Measurements from ENCODE around the gene MAPKAPK2. TPM values are rescaled to one million over a fixed set of nuclear protein-coding genes. Genes with fewer than 3 reads are reported as not detected.

MAPKAPK2 gene
- total RNA-seq, 2 experiments from 2014 or later, result 14.5 to 39.9 TPM

DNA sequence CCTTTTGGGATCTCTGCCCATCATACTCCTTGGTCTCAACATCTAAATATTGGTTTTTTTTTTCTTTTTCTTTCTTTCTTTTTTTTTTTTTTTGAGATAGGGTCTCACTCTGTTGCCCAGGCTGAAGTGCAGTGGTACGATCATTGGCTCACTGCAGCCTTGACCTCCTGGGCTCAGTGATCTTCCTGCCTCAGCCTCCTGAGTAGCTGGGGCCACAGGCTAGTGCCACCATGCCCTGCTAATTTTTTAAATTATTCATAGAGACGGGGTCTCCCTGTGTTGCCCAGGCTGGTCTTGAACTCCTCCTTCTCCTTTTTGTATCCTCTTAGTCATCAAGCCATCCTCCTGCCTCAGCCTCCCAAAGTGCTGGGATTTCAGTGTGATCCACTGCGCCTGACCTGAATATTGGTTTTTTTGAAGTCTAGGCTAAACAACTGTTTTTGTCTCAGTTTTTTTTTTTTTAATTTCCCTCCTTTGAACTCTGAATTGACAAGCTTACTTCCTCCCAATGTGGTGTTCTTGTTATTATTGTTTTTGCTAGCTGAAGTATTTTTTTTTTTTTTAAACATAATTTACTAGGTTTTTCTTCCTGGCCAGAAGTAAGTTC is 30.9 kb downstream of the MAPKAPK2 start:
- ChIA-PET CTCF (ENCODE audit: unreplicated experiment) (interaction anchor here (0.5 kb wide), 1 partner anchor 49 kb away, joined by 6 read pairs; no protein-coding TSS in a partner anchor), POLR2A (interaction anchor here (0.6 to 1.3 kb wide), 8 partner anchors 14 to 943 kb away, joined by 3 to 5 read pairs (median 4); partner anchors contain the start of gene EIF2D)
- Histone ChIP-seq H3K4me1 (ENCODE audit: insufficient read depth, low read length, poor library complexity, severe bottlenecking) (peaks cover 52% of the 10 kb centered on the region), H3K9me2 (ENCODE audit: insufficient read depth, low read length) (no peaks in the 10 kb centered on the region), H3K4me2 (ENCODE audit: low read length) (peak overlapping the region; percentile 57), H3K27ac (ENCODE audit: low read depth, low read length, poor library complexity, severe bottlenecking) (no peak overlapping the region), H3K79me2 (ENCODE audit: insufficient read depth, low read depth, low read length) (no peaks in the 10 kb centered on the region), H3K36me3 (ENCODE audit: insufficient read depth, low read length) (no peaks in the 10 kb centered on the region), H3K4me3 (ENCODE audit: low read depth, low read length, poor library complexity, severe bottlenecking) (no peak overlapping the region), H2AFZ (ENCODE audit: low read length) (peak overlapping the region; percentile 44; the same call in 1 of the 2 replicates), H3K9me3 (ENCODE audit: low read length) (no peaks in the 10 kb centered on the region), H4K20me1 (ENCODE audit: insufficient read depth, low read length) (no peaks in the 10 kb centered on the region)
- no peak for DNase-seq (ENCODE audit: low spot score)
- TF ChIP-seq, protein P1, sequence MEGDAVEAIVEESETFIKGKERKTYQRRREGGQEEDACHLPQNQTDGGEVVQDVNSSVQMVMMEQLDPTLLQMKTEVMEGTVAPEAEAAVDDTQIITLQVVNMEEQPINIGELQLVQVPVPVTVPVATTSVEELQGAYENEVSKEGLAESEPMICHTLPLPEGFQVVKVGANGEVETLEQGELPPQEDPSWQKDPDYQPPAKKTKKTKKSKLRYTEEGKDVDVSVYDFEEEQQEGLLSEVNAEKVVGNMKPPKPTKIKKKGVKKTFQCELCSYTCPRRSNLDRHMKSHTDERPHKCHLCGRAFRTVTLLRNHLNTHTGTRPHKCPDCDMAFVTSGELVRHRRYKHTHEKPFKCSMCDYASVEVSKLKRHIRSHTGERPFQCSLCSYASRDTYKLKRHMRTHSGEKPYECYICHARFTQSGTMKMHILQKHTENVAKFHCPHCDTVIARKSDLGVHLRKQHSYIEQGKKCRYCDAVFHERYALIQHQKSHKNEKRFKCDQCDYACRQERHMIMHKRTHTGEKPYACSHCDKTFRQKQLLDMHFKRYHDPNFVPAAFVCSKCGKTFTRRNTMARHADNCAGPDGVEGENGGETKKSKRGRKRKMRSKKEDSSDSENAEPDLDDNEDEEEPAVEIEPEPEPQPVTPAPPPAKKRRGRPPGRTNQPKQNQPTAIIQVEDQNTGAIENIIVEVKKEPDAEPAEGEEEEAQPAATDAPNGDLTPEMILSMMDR (conservative IDR thresholded peaks at IDR 0.05; ENCODE audit: low read length), result no peak
- no peak for TF ChIP-seq EZH2phosphoT487 (IDR thresholded peaks at IDR 0.05; ENCODE audit: borderline replicate concordance, low read depth, low read length)
- intact Hi-C loops (cut with micrococcal nuclease; ENCODE audit: unreplicated experiment), result no loop called here
- BruUV-seq (replicated peaks), result no TSS peak

DNA sequence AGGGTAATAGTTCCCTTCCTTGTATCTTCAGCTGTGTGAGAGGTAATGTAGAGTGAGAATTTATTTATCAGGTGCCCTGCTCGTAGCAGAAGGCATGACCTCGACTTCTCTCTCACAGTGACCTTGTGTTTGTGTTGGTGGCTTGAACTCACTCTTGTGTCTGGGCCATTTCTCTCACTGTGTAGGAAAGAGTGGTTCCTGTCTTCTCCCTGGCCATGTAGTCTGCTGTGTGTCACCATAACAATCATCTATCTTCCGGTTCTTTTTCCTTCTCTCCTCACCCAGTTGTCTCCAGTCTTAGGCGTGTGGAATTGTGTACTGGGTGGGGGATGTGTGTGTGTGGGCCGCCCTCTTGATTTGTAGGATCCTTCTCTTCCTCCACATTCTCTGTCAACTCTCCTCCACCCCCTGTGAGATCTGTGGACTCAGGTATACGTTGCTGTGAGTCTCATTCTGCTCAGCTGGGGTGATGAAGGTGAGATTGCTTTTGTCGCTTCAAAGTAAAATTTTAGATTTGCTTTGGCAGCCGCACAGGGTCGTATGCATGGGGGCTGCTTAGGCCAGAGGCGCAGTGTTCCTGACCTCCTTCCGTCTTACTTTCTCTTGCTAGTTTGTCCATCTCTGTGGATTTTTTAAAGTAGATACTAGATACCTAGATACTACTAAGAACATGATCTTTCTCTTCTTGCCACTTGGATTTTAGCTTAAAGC is 31.6 kb downstream of the MAPKAPK2 start:
- H3K9me3 ChIP-seq (ENCODE audit: low read length), result no peaks in the 10 kb centered on the region
- peak overlapping the region; percentile 7 for H3K27ac ChIP-seq (ENCODE audit: low read depth, low read length, poor library complexity, severe bottlenecking)
- peaks cover 52% of the 10 kb centered on the region for H3K4me1 ChIP-seq (ENCODE audit: insufficient read depth, low read length, poor library complexity, severe bottlenecking)
- H3K79me2 ChIP-seq (ENCODE audit: insufficient read depth, low read depth, low read length), result no peaks in the 10 kb centered on the region
- DNase-seq (ENCODE audit: low spot score), result no peak
- peak overlapping the region; percentile 57 for H3K4me2 ChIP-seq (ENCODE audit: low read length)
- intact Hi-C loops (cut with micrococcal nuclease; ENCODE audit: unreplicated experiment), result no loop called here
- TF ChIP-seq EZH2phosphoT487 (IDR thresholded peaks at IDR 0.05; ENCODE audit: borderline replicate concordance, low read depth, low read length), result no peak
- TF ChIP-seq, protein P1 (conservative IDR thresholded peaks at IDR 0.05; ENCODE audit: low read length), result no peak
- H3K4me3 ChIP-seq (ENCODE audit: low read depth, low read length, poor library complexity, severe bottlenecking), result peak overlapping the region; percentile 28
- POLR2A ChIA-PET, result interaction anchor here (0.6 to 1.2 kb wide), 9 partner anchors 14 to 944 kb away, joined by 3 to 5 read pairs (median 4); partner anchors contain the start of gene EIF2D
- CTCF ChIA-PET (ENCODE audit: unreplicated experiment), result no interaction called here
- no peaks in the 10 kb centered on the region for H4K20me1 ChIP-seq (ENCODE audit: insufficient read depth, low read length)
- H2AFZ ChIP-seq (ENCODE audit: low read length), result peak overlapping the region; percentile 44; the same call in 1 of the 2 replicates
- no peaks in the 10 kb centered on the region for H3K9me2 ChIP-seq (ENCODE audit: insufficient read depth, low read length)
- no TSS peak for BruUV-seq (replicated peaks)
- H3K36me3 ChIP-seq (ENCODE audit: insufficient read depth, low read length), result no peaks in the 10 kb centered on the region

All from OCI-LY7 (cell line).